ENCODE results near the gene NR1H4. TPM values are rescaled to one million over a fixed set of nuclear protein-coding genes. Genes with fewer than 3 reads are reported as not detected.
"Not testable (repeated sequence)": the region's sequence is repeated elsewhere in the genome, so short reads cannot be mapped to it uniquely, and the experiment has no call there.

NR1H4 gene
- 42.2 TPM for total RNA-seq
- polyA plus RNA-seq (ENCODE audit: insufficient read depth, low read depth, low replicate concordance), result 62.6 TPM
- long read RNA-seq, donor 1, partial matches to known transcripts, result 0 of 1 reads
- long read RNA-seq, donor 1, other reads (novel, unspliced or antisense), result 0 of 1 reads
- long read RNA-seq, donor 2, partial matches to known transcripts, result 0 of 2 reads
- long read RNA-seq, donor 2, other reads (novel, unspliced or antisense), result 0 of 2 reads
- long read RNA-seq, donor 3, partial matches to known transcripts, result 0 of 8 reads
- long read RNA-seq, donor 3, other reads (novel, unspliced or antisense), result 0 of 8 reads
- long read RNA-seq, donor 4, partial matches to known transcripts, result 0 of 2 reads
- long read RNA-seq, donor 4, other reads (novel, unspliced or antisense), result 0 of 2 reads
- long read RNA-seq, donor 5, result 0 reads
- long read RNA-seq, donor 6, transcript NR1H4-208 (2 exons, 294 nt), result major isoform, 8 of 11 reads
- long read RNA-seq, donor 6, partial matches to known transcripts, result 0 of 11 reads
- long read RNA-seq, donor 6, other reads (novel, unspliced or antisense), result 0 of 11 reads
- long read RNA-seq, donor 7, partial matches to known transcripts, result 2 of 15 reads
- long read RNA-seq, donor 7, other reads (novel, unspliced or antisense), result 7 of 15 reads
- long read RNA-seq, donor 8, partial matches to known transcripts, result 0 of 3 reads
- long read RNA-seq, donor 8, other reads (novel, unspliced or antisense), result 0 of 3 reads
- long read RNA-seq, donor 9, partial matches to known transcripts, result 0 of 1 reads
- long read RNA-seq, donor 9, other reads (novel, unspliced or antisense), result 0 of 1 reads
- long read RNA-seq, donor 10, partial matches to known transcripts, result 0 of 5 reads
- long read RNA-seq, donor 10, other reads (novel, unspliced or antisense), result 0 of 5 reads

DNA sequence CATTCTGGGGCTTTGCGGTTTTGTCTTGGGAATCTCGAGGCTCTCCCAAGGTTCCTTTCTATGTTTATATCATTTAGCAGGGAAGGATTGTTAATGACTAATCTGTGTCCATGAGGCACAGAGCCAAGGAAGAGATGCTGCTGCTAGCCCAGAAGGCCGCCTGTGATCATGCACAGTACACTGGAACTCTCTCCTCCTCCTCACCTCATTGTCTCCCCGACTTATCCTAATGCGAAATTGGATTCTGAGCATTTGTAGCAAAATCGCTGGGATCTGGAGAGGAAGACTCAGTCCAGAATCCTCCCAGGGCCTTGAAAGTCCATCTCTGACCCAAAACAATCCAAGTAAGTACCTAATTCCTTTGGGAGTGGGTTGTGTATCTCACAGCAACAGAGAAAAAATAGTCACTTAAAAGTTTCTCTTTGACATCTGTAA is at the start of gene NR1H4:
TSS of gene NR1H4 (plus strand) at position 151 of the 435 bp plus-strand sequence. CDS start 19,458 bp downstream, outside the sequence.
- FAIRE-seq, result no peak
- H3K36me3 ChIP-seq (ENCODE audit: control insufficient read depth in 2 of 3, insufficient read depth in 3 of 3, low read length in 3 of 3), result no peaks in the 10 kb centered on the region
- peak in 2 of 5 donors; percentile 22 to 52 for DNase-seq
- H3K27ac ChIP-seq (ENCODE audit: low read depth in 2 of 2, low read length in 2 of 2), result peak within 1 kb of the TSS in 1 of 2 donors; percentile 13
- peak within 1 kb of the TSS in 2 of 3 donors; percentile 17 to 42 for H3K4me3 ChIP-seq (ENCODE audit: low read length in 3 of 3)
- no peak within 1 kb of the TSS for H3K9ac ChIP-seq (ENCODE audit: low read length in 3 of 3)
- intact Hi-C loops (cut with DNase I), result no loop called here
- H3K27me3 ChIP-seq (ENCODE audit: control insufficient read depth, insufficient read depth, low read length), result no peaks in the 10 kb centered on the region
- H3K4me1 ChIP-seq (ENCODE audit: control insufficient read depth in 2 of 3, insufficient read depth in 2 of 3, low read depth in 1 of 3, low read length in 3 of 3), result no peaks in the 10 kb centered on the region
- no peaks in the 10 kb centered on the region for H3K9me3 ChIP-seq (ENCODE audit: control insufficient read depth in 2 of 3, insufficient read depth in 1 of 3, low read length in 3 of 3)
- TF ChIP-seq, protein P1, sequence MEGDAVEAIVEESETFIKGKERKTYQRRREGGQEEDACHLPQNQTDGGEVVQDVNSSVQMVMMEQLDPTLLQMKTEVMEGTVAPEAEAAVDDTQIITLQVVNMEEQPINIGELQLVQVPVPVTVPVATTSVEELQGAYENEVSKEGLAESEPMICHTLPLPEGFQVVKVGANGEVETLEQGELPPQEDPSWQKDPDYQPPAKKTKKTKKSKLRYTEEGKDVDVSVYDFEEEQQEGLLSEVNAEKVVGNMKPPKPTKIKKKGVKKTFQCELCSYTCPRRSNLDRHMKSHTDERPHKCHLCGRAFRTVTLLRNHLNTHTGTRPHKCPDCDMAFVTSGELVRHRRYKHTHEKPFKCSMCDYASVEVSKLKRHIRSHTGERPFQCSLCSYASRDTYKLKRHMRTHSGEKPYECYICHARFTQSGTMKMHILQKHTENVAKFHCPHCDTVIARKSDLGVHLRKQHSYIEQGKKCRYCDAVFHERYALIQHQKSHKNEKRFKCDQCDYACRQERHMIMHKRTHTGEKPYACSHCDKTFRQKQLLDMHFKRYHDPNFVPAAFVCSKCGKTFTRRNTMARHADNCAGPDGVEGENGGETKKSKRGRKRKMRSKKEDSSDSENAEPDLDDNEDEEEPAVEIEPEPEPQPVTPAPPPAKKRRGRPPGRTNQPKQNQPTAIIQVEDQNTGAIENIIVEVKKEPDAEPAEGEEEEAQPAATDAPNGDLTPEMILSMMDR (IDR thresholded peaks at IDR 0.05; ENCODE audit: borderline replicate concordance, extremely low read depth, insufficient read depth), result no peak

GRCh38 chr12:100426145-100426544 is 47.5 kb upstream of the NR1H4 start:
- DNase-seq (no peak), FAIRE-seq (no peak)
- Histone ChIP-seq H3K27ac (ENCODE audit: low read depth in 2 of 2, low read length in 2 of 2) (no peak overlapping the region), H3K9me3 (ENCODE audit: control insufficient read depth in 2 of 3, insufficient read depth in 1 of 3, low read length in 3 of 3) (peaks cover 0 to 5% (median 0%) of the 10 kb centered on the region in 3 donors), H3K9ac (ENCODE audit: low read length in 3 of 3) (no peak overlapping the region), H3K4me1 (ENCODE audit: control insufficient read depth in 2 of 3, insufficient read depth in 2 of 3, low read depth in 1 of 3, low read length in 3 of 3) (no peaks in the 10 kb centered on the region), H3K36me3 (ENCODE audit: control insufficient read depth in 2 of 3, insufficient read depth in 3 of 3, low read length in 3 of 3) (no peaks in the 10 kb centered on the region), H3K27me3 (ENCODE audit: control insufficient read depth, insufficient read depth, low read length) (no peaks in the 10 kb centered on the region), H3K4me3 (ENCODE audit: low read length in 3 of 3) (no peak overlapping the region)
- TF ChIP-seq, protein P1 (IDR thresholded peaks at IDR 0.05; ENCODE audit: borderline replicate concordance, extremely low read depth, insufficient read depth), result no peak
- intact Hi-C loops (cut with DNase I), result no loop called here

- TF ChIP-seq, protein P1 (IDR thresholded peaks at IDR 0.05; ENCODE audit: borderline replicate concordance, extremely low read depth, insufficient read depth), result no peak
- DNase-seq, result no peak
- Histone ChIP-seq H3K27me3 (ENCODE audit: control insufficient read depth, insufficient read depth, low read length) (no peaks in the 10 kb centered on the region), H3K4me3 (ENCODE audit: low read length in 3 of 3) (no peak overlapping the region), H3K36me3 (ENCODE audit: control insufficient read depth in 2 of 3, insufficient read depth in 3 of 3, low read length in 3 of 3) (no peaks in the 10 kb centered on the region), H3K9ac (ENCODE audit: low read length in 3 of 3) (no peak overlapping the region), H3K27ac (ENCODE audit: low read depth in 2 of 2, low read length in 2 of 2) (no peak overlapping the region), H3K4me1 (ENCODE audit: control insufficient read depth in 2 of 3, insufficient read depth in 2 of 3, low read depth in 1 of 3, low read length in 3 of 3) (no peaks in the 10 kb centered on the region), H3K9me3 (ENCODE audit: control insufficient read depth in 2 of 3, insufficient read depth in 1 of 3, low read length in 3 of 3) (peaks cover 0 to 5% (median 0%) of the 10 kb centered on the region in 3 donors)
- intact Hi-C loops (cut with DNase I), result no loop called here
- FAIRE-seq, result no peak
Measured at GRCh38 chr12:100427078-100427477, 46.6 kb upstream of the NR1H4 start.

GRCh38 chr12:100430251-100430650 is 43.4 kb upstream of the NR1H4 start:
- H3K9me3 ChIP-seq (ENCODE audit: control insufficient read depth in 2 of 3, insufficient read depth in 1 of 3, low read length in 3 of 3); intact Hi-C loops (cut with DNase I); H3K4me3 ChIP-seq (ENCODE audit: low read length in 3 of 3); FAIRE-seq; H3K9ac ChIP-seq (ENCODE audit: low read length in 3 of 3); H3K36me3 ChIP-seq (ENCODE audit: control insufficient read depth in 2 of 3, insufficient read depth in 3 of 3, low read length in 3 of 3); H3K27me3 ChIP-seq (ENCODE audit: control insufficient read depth, insufficient read depth, low read length); H3K4me1 ChIP-seq (ENCODE audit: control insufficient read depth in 2 of 3, insufficient read depth in 2 of 3, low read depth in 1 of 3, low read length in 3 of 3); H3K27ac ChIP-seq (ENCODE audit: low read depth in 2 of 2, low read length in 2 of 2); DNase-seq: not testable (repeated sequence)
